NCI-H1092 (cell line): ENCODE results near the gene ZNF331.
"Not testable (repeated sequence)": the region's sequence is repeated elsewhere in the genome, so short reads cannot be mapped to it uniquely, and the experiment has no call there.

ENCODE experiments used
- DNase-seq: peaks from one replicate; lab custom pipeline; 2025; lab: John Stamatoyannopoulos, UW

Gene ZNF331

GRCh38 chr19:53537521-53538377 lies at the start of gene ZNF331:
ZNF331 (plus strand) TSS chr19:53538145; CDS start chr19:53569377, 31,232 bp downstream.
- peak; percentile 5 for DNase-seq

DNA sequence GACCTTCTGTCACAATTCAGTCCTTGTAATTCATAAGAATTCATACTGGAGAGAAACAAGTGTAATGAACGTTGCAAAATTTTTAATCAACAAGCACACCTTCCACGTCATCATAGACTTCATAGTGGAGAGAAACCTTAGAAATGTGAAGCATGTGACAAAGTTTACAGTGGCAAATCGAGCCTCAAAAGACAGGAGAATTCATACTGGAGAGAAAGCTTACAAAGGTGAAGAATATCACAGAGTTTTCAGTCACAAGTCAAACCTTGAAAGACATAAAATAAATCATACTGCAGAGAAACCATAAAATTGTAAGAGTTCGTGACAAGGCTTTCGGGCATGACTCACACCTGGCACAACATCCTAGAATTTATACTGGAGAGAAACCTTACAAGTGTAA lies 45.8 kb upstream of the ZNF331 start:
- no peak for DNase-seq

GRCh38 chr19:53497311-53498023 lies 40.5 kb upstream of the ZNF331 start:
- DNase-seq: not testable (repeated sequence)

GRCh38 chr19:53498024-53498395 lies 39.9 kb upstream of the ZNF331 start:
- not testable (repeated sequence) for DNase-seq

DNA sequence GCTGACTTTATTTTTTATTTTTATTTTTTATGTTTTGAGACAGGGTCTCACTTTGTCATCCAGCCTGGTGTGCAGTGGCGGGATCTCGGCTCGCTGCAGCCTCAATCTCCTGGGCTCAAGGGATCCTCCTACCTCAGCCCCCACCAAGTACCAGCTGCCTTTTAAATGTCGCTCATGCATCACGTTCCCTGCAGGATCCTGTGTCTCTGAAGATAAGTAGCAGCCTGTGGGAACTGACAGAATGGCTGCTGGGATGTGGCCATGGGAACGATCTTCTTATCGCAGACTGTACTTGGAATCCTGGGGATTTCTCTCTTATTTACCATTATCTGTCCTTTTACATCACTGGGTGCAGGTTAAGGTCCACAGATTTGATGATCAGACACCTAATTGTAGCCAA lies 34.8 kb upstream of the ZNF331 start:
- DNase-seq: not testable (repeated sequence)

DNA sequence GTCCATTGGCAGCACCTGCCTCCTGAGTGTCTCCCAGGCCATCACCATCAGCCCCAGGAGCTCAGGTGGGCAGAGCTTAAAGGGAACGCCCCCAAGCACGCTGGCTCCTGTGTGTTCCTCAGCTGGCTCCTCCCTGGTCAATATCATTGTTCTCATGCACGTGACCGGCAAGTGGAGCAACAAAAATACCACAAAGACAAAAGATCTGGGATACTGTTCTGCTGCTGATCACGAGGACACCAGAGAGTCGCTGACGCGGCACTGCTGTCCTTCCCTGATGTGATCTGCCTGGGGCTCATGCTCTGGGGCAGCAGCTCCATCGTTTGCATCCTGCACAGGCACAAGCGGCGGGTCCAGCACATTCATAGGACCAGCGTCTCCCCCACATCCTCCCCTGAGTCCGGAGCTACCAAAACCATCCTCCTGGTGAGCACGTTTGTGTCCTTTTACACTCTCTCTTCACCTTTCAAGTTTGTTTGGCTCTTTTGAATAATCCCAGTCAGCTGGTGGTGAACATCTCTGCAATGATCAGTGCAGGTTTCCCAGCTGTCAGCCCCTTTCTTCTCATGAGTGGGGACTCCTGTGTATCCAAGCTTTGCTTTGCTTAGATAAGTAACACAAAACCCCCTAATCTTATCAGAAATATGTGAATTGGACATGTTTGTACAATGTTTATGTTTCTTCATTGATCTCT lies 34.1 kb upstream of the ZNF331 start:
- not testable (repeated sequence) for DNase-seq

DNA sequence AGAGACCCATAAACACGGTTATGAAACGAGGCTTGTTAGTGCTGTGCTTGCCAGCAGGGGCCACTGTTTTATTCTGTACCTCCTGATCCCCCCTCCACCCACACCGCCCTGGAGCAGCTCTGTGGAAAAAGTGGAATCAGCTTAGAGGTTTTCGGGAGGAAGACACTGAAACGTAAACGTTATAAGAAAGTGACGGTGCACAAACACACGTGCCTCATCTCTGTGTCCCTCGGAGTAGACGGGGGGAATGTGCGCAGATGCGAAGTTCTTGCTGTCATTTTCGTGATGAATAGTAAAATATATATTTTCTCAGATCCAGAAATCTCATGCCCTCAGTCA lies 33.6 kb upstream of the ZNF331 start:
- DNase-seq: not testable (repeated sequence)

GRCh38 chr19:53504885-53505284 lies 33.1 kb upstream of the ZNF331 start:
- no peak for DNase-seq

DNA sequence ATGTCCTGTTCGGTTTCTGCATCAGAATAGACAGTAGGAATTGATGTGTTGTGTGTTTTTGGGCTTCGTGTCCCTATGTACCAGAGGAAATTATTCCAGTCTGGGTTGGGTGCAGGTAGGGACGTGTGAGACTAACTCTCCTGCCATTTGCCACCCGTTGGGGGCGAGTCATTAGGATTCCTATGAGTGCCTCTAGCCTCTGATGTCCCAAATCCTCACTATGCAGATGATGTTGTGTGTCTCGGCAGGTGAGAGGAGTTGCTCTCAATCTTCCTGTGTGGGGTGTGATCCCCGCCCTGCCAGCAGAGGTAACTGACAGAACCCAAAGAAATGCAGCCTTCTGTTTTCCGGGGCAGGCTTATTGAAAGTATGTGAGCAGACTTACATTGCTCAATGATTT lies 31.2 kb upstream of the ZNF331 start:
- no peak for DNase-seq

- no peak for DNase-seq
Observed at GRCh38 chr19:53507523-53508442, 30.2 kb upstream of the ZNF331 start.

GRCh38 chr19:53509443-53509842 lies 28.5 kb upstream of the ZNF331 start:
- DNase-seq: no peak

- DNase-seq: no peak
Observed at GRCh38 chr19:53509845-53510244, 28.1 kb upstream of the ZNF331 start.

- DNase-seq: no peak
Observed at GRCh38 chr19:53511357-53511756, 26.6 kb upstream of the ZNF331 start.

DNA sequence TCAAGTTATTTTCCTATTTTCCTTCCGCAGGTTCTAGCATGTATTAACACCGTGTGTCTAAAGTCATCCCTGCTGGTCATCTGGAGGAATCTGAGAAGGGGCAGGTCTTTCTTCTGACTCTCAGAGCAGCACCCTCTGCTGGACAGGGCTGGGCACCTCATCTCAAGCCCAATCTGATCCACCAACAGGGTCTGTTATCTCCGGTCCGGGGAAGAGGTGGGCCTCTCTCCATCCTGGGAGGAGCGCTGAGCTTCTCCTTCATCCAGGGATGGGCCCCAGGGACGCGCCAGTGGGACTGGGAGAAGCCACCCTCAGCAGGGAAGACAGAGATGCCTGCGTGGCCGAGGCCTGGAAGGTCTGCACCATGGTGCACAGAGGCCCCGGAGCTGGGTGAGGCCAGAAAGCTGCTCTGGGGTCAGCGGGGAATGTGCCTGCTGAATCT lies 26.0 kb upstream of the ZNF331 start:
- DNase-seq: no peak

GRCh38 chr19:53515047-53515446 lies 22.9 kb upstream of the ZNF331 start:
- DNase-seq: not testable (repeated sequence)

- DNase-seq: no peak
Observed at GRCh38 chr19:53517114-53517741, 20.7 kb upstream of the ZNF331 start.

GRCh38 chr19:53518121-53518520 lies 19.8 kb upstream of the ZNF331 start:
- no peak for DNase-seq

GRCh38 chr19:53518716-53519115 lies 19.2 kb upstream of the ZNF331 start:
- DNase-seq: no peak

- no peak for DNase-seq
Observed at GRCh38 chr19:53519446-53519845, 18.5 kb upstream of the ZNF331 start.

GRCh38 chr19:53520163-53520546 lies 17.8 kb upstream of the ZNF331 start:
- DNase-seq: no peak
